Measurements from ENCODE around the gene ZNF660. TPM values are rescaled to one million over a fixed set of nuclear protein-coding genes. Genes with fewer than 3 reads are reported as not detected.

ZNF660 gene
- not detected in 5 replicates for total RNA-seq (2022; extraction: Qiagen RNA extraction; ENCODE audit: low read depth)

GRCh38 chr3:44584646-44585501 is at the start of gene ZNF660:
TSS of gene ZNF660 (plus strand) at chr3:44584964. CDS start at chr3:44594194, 9,230 bp downstream.

GRCh38 chr3:44554626-44555592 is 29.9 kb upstream of the ZNF660 start, which contains the start of gene ZKSCAN7:
TSS of gene ZKSCAN7 (plus strand) at chr3:44555193. CDS start at chr3:44557048, 1,855 bp downstream.

GRCh38 chr3:44624749-44625480 is 40.2 kb downstream of the ZNF660 start, which contains the start of gene ZNF197:
TSS of gene ZNF197 (plus strand) at chr3:44625036. CDS start at chr3:44629155, 4,119 bp downstream.

GRCh38 chr3:44648564-44649229 is 63.9 kb downstream of the ZNF660 start, which contains the start of gene ZNF35:
TSS of gene ZNF35 (plus strand) at chr3:44648732. CDS start at chr3:44651068, 2,336 bp downstream.

Other genes starting within 250 kb of the ZNF660 start
- gene TCAIM, start 246.2 kb upstream of the ZNF660 start, total RNA-seq (2022; extraction: Qiagen RNA extraction; ENCODE audit: low read depth): 7.0 to 9.2 TPM (median 8.2 TPM) in 5 replicates
- gene ZNF445, start 107.3 kb upstream of the ZNF660 start, total RNA-seq (2022; extraction: Qiagen RNA extraction; ENCODE audit: low read depth): 2.5 to 3.6 TPM (median 3.2 TPM) in 5 replicates
- gene ZKSCAN7, start 29.8 kb upstream of the ZNF660 start, total RNA-seq (2022; extraction: Qiagen RNA extraction; ENCODE audit: low read depth): not detected in 5 replicates
- 1.5 to 2.1 TPM (median 1.9 TPM) in 5 replicates for gene ZNF197, start 40.1 kb downstream of the ZNF660 start, total RNA-seq (2022; extraction: Qiagen RNA extraction; ENCODE audit: low read depth)
- gene ZNF35, start 63.8 kb downstream of the ZNF660 start, total RNA-seq (2022; extraction: Qiagen RNA extraction; ENCODE audit: low read depth): 4.9 to 7.6 TPM (median 5.8 TPM) in 5 replicates
- gene ZNF502, start 127.7 kb downstream of the ZNF660 start, total RNA-seq (2022; extraction: Qiagen RNA extraction; ENCODE audit: low read depth): 1.5 to 2.6 TPM (median 1.7 TPM) in 5 replicates
- gene ZNF501, start 144.7 kb downstream of the ZNF660 start, total RNA-seq (2022; extraction: Qiagen RNA extraction; ENCODE audit: low read depth): not detected in 5 replicates
- gene KIAA1143, start 176.7 kb downstream of the ZNF660 start, total RNA-seq (2022; extraction: Qiagen RNA extraction; ENCODE audit: low read depth): 9.0 to 19.0 TPM (median 16.4 TPM) in 5 replicates
- gene KIF15, start 176.8 kb downstream of the ZNF660 start, total RNA-seq (2022; extraction: Qiagen RNA extraction; ENCODE audit: low read depth): 8.6 to 10.2 TPM (median 9.1 TPM) in 5 replicates

Measured in A549 treated with DMSO at 1 μM for 4 hours (cell line).